ENCODE measurements around the gene TOR4A.

Gene TOR4A

DNA sequence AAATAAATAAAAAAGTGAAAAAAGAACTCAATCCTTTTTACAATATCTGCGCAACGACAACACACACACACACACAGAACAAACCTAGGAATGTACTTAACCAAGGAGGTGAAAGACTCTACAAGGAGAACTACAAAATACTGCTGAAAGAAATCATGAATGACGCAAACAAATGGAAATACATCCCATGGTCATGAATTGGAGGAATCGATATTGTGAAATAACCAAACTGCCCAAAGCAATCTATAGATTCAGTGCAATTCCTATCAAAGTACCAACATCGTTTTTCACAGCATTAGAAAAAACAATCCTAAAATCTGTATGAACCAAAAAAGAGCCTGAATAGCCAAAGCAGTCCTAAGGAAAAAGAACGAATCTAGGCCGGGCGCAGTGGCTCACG is 54.4 kb downstream of the TOR4A start:
- DNase-seq = no peak
